GM18520 (cell line): ENCODE data around the gene WDR89.
"Not testable (repeated sequence)": the region's sequence is repeated elsewhere in the genome, so short reads cannot be mapped to it uniquely, and the experiment has no call there.

ENCODE experiments used
- ATAC-seq: cut with Tn5 transposase; IDR thresholded peaks from one replicate; pipeline ENCODE4 v1.9.1; 2021; ENCODE audit not compliant: unreplicated experiment

The WDR89 gene

GRCh38 chr14:63641473-63642228 is at the start of gene WDR89:
WDR89 (minus strand) TSS chr14:63641871; CDS start chr14:63599942, 41,929 bp downstream.
- ATAC-seq = peak; percentile 73

GRCh38 chr14:63689132-63689531 is 47.5 kb upstream of the WDR89 start:
- no peak for ATAC-seq

- ATAC-seq = no peak
Observed at GRCh38 chr14:63686926-63687325, 45.3 kb upstream of the WDR89 start.

- no peak for ATAC-seq
Observed at GRCh38 chr14:63685401-63685800, 43.7 kb upstream of the WDR89 start.

GRCh38 chr14:63682727-63683593 is 41.3 kb upstream of the WDR89 start:
- ATAC-seq = no peak

- ATAC-seq = no peak
Observed at GRCh38 chr14:63678536-63678935, 36.9 kb upstream of the WDR89 start.

GRCh38 chr14:63677891-63678379 is 36.3 kb upstream of the WDR89 start:
- no peak for ATAC-seq

- no peak for ATAC-seq
Observed at GRCh38 chr14:63676615-63677014, 34.9 kb upstream of the WDR89 start.

- ATAC-seq = no peak
Observed at GRCh38 chr14:63673886-63674497, 32.3 kb upstream of the WDR89 start.

GRCh38 chr14:63673255-63673654 is 31.6 kb upstream of the WDR89 start:
- no peak for ATAC-seq

- peak; percentile 58 for ATAC-seq
Observed at GRCh38 chr14:63672417-63673180, 30.9 kb upstream of the WDR89 start.

GRCh38 chr14:63671987-63672386 is 30.3 kb upstream of the WDR89 start:
- ATAC-seq = no peak

GRCh38 chr14:63670692-63671091 is 29.0 kb upstream of the WDR89 start:
- ATAC-seq = no peak

- ATAC-seq = no peak
Observed at GRCh38 chr14:63666335-63666734, 24.7 kb upstream of the WDR89 start.

- no peak for ATAC-seq
Observed at GRCh38 chr14:63663428-63664341, 22.0 kb upstream of the WDR89 start.

GRCh38 chr14:63662776-63663175 is 21.1 kb upstream of the WDR89 start:
- no peak for ATAC-seq

- ATAC-seq = not testable (repeated sequence)
Observed at GRCh38 chr14:63661881-63662280, 20.2 kb upstream of the WDR89 start.

- ATAC-seq = no peak
Observed at GRCh38 chr14:63659726-63660125, 18.1 kb upstream of the WDR89 start.

- ATAC-seq = no peak
Observed at GRCh38 chr14:63656194-63656593, 14.5 kb upstream of the WDR89 start.

GRCh38 chr14:63654936-63655335 is 13.3 kb upstream of the WDR89 start:
- no peak for ATAC-seq
